ENCODE measurements around the gene TAF11.

The TAF11 gene

GRCh38 chr6:34926655-34927054 is 38.8 kb upstream of the TAF11 start:
- H3K4me3 ChIP-seq (ENCODE audit: low read depth, low read length), result no peak overlapping the region
- TF ChIP-seq CTCF (IDR thresholded peaks at IDR 0.05; ENCODE audit: insufficient read depth, low read depth, low read length, missing control alignments), result no peak
- DNase-seq (ENCODE audit: low read depth), result no peak

- no peak for TF ChIP-seq CTCF (IDR thresholded peaks at IDR 0.05; ENCODE audit: insufficient read depth, low read depth, low read length, missing control alignments)
- no peak overlapping the region for H3K4me3 ChIP-seq (ENCODE audit: low read depth, low read length)
- no peak for DNase-seq (ENCODE audit: low read depth)
Observed at GRCh38 chr6:34924831-34925625, 37.2 kb upstream of the TAF11 start.

GRCh38 chr6:34922177-34922663 is 34.4 kb upstream of the TAF11 start:
- TF ChIP-seq CTCF (IDR thresholded peaks at IDR 0.05; ENCODE audit: insufficient read depth, low read depth, low read length, missing control alignments), result no peak
- no peak overlapping the region for H3K4me3 ChIP-seq (ENCODE audit: low read depth, low read length)
- DNase-seq (ENCODE audit: low read depth), result no peak

- no peak for TF ChIP-seq CTCF (IDR thresholded peaks at IDR 0.05; ENCODE audit: insufficient read depth, low read depth, low read length, missing control alignments)
- H3K4me3 ChIP-seq (ENCODE audit: low read depth, low read length), result no peak overlapping the region
- DNase-seq (ENCODE audit: low read depth), result no peak
Observed at GRCh38 chr6:34920097-34920496, 32.3 kb upstream of the TAF11 start.

GRCh38 chr6:34919651-34920050 is 31.8 kb upstream of the TAF11 start:
- H3K4me3 ChIP-seq (ENCODE audit: low read depth, low read length), result no peak overlapping the region
- no peak for TF ChIP-seq CTCF (IDR thresholded peaks at IDR 0.05; ENCODE audit: insufficient read depth, low read depth, low read length, missing control alignments)
- no peak for DNase-seq (ENCODE audit: low read depth)

GRCh38 chr6:34917626-34918285 is 29.9 kb upstream of the TAF11 start:
- no peak overlapping the region for H3K4me3 ChIP-seq (ENCODE audit: low read depth, low read length)
- no peak for DNase-seq (ENCODE audit: low read depth)
- TF ChIP-seq CTCF (IDR thresholded peaks at IDR 0.05; ENCODE audit: insufficient read depth, low read depth, low read length, missing control alignments), result no peak
